ENCODE results near the gene VPS4A. TPM values are rescaled to one million over a fixed set of nuclear protein-coding genes. Genes with fewer than 3 reads are reported as not detected.
A peak's percentile ranks its signal among the peaks of the same experiment; 100 is the strongest.

VPS4A gene
- total RNA-seq, 1 donor from 2014 or later: 24.8 TPM

DNA sequence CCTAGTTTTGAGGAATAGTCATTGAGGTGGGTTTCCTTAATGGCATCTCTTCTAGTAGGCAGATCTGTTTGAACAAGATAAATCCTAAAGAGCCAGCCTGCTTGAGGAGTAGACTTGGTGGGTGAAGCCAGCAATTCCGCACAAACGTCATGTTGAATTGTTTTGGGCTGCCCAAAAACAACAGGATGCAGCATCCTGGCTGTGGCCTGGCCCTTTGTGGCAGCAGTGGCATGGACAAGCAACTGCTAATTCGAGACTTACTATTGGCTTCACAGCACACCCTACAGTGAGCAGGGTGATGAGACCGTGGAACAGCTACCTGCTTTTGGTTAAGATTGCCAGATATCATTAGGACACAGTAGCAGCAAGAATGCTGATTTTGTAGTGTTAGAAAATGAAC is 9.3 kb upstream of the VPS4A start:
- intact Hi-C loops (cut with DNase I): no loop called here
- DNase-seq (ENCODE audit: low spot score) (no peak), ATAC-seq (no peak)

DNA sequence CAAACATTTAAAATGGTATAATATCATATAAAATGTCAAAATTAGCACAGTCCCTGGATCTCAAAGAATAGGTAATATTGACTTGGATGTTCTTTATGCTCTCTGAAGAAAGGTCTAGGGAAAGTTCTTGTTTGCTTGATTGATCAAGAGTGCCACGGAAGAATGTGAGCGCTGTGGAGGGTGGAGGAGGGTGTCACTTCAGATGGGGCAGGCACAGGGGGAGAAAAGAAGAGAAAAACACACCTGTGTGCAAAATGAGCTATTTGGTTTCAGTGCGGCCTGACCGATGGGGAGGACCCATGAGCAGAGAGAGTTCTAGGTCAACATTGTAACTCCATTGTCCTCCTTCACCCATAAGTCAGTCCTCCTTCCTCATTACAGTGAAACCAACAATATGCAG is 8.8 kb upstream of the VPS4A start:
- intact Hi-C loops (cut with DNase I): no loop called here
- ATAC-seq (no peak), DNase-seq (ENCODE audit: low spot score) (no peak)

GRCh38 chr16:69306031-69306430 is 5.1 kb upstream of the VPS4A start:
- ATAC-seq: no peak
- intact Hi-C loops (cut with DNase I): no loop called here

DNA sequence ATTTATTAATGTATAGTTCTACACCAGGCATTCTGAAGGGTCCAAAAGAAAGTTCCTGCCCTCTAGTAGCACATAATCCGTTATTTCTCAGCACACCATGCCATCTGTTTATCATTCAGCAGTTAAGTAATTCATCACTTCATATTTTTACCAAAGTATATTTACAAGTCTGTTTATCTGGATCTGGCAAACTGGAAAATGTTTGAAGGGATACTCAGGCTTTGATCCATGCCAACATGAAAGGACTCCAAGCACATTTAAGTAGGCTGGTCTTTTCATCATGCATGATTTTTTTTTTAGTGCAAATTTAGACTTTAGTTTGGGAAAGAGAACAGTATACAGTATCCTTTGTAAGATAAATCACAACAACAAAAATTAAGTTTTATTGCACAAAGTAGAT is 4.1 kb upstream of the VPS4A start:
- intact Hi-C loops (cut with DNase I): no loop called here
- ATAC-seq (no peak), DNase-seq (ENCODE audit: low spot score) (no peak)

More at GRCh38 chr16:69306031-69306430, 5.1 kb upstream of the VPS4A start:
- no peak for DNase-seq (ENCODE audit: low spot score)

- DNase-seq (ENCODE audit: low spot score) (no peak), ATAC-seq (no peak)
- intact Hi-C loops (cut with DNase I): no loop called here
These were observed 3.3 kb upstream of the VPS4A start for GRCh38 chr16:69307856-69308255.

DNA sequence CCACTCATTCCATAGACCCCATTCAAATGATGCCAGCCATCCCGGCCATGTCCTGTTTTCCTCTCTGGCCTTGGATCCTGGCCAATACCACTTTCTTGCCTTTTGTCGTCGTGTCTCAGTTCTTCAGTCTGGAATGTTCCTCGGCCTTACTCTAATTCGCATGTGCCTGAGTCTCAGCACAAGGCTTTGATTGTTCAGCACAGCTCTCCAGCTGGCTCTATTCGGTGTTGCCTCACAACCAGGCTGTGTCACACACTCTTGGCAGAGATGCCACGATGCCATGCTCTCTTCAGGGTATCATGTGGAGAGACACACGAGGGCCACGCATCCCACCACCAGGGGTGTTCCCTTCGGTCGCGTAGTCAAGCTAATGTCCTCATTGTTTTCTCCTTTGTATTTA is 1.8 kb upstream of the VPS4A start:
- peak; percentile 17 for ATAC-seq
- DNase-seq (ENCODE audit: low spot score): no peak
- intact Hi-C loops (cut with DNase I): no loop called here

DNA sequence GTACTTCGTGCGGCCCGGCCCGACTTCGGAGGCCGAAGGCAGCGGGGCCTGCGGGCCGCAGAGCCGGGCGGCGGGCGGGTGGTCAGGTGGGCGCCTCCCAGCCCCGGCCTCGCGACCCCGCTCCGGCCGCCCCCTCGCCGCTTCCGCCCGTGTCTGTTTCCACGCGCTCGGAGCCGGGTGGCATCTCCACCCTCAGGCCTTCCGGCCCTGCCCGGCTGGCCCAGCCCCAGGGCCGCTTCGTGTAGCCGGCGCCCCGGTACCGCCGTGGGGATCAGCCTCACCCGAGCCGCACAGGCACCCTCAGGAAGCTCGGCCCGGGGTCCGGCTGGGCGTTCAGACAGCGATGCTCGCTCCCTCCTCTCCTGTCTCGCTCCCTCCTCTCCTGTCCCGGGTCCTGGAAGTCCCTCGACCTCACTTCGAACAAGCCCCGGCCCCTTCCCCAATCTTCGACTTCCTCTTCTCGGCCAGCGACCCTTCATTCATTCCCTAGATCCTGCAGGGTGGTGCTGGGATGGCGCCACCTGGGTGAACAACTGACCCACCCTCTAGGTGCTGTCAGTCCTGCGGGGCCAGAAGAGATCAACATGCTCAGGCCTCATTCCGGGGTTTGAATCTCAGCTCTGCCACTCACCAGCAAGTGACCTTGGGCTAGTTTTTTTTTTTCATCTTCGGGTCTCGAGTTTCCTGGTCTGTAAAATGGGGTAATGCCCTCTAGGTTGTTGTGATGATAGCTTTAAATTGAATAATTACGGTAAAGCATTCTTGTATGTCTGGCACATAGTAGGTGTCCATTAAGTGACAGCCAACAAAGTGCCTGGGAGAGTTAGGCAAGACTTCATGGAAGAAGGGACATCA is 610 bp downstream of the VPS4A start:
- DNase-seq (ENCODE audit: low spot score) (no peak), ATAC-seq (peak; percentile 4)
- intact Hi-C loops (cut with DNase I): no loop called here

GRCh38 chr16:69313469-69313868 is 2.3 kb downstream of the VPS4A start:
- DNase-seq (ENCODE audit: low spot score): no peak
- intact Hi-C loops (cut with DNase I): no loop called here
- ATAC-seq: no peak

GRCh38 chr16:69314534-69314933 is 3.4 kb downstream of the VPS4A start:
- intact Hi-C loops (cut with DNase I): no loop called here
- no peak for DNase-seq (ENCODE audit: low spot score)
- ATAC-seq: no peak

DNA sequence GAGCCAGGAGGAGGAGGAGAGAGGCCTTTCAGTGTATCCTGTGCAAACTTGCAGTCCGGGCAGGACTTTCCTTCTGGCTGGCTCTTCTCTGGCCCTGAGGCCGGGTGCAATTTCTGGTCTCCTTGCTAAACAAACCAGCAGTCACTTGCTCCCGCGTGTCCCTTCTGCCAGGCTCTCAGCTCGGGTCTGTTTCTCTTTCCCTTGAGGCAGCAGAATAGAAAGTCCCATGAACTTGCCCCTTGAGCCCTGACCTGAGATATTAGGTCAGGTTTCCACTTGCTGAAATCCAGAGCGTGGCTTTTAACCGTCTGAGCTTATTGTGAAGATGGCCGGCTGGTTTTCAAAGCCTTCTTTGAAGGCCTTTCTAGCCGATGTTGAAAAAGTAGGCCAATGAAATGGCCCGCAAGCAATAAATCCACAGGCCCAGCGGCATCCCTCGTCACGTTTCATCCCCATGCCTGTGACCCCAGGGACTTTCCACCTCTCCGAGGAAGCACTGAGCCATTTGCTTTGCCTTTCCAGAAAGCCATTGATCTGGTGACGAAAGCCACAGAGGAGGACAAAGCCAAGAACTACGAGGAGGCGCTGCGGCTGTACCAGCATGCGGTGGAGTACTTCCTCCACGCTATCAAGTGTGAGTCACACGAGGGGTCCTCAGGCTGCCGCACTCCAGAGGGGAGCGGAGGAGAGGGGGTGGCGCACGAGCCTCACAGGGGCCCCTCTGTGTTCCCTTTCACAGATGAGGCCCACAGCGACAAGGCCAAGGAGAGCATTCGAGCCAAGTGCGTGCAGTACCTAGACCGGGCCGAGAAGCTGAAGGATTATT is 4.5 kb downstream of the VPS4A start:
- intact Hi-C loops (cut with DNase I): no loop called here
- DNase-seq (ENCODE audit: low spot score) (no peak), ATAC-seq (no peak)

GRCh38 chr16:69316595-69317034 is 5.5 kb downstream of the VPS4A start:
- intact Hi-C loops (cut with DNase I): no loop called here
- DNase-seq (ENCODE audit: low spot score): no peak
- no peak for ATAC-seq

- no peak for DNase-seq (ENCODE audit: low spot score)
- intact Hi-C loops (cut with DNase I): no loop called here
- ATAC-seq: no peak
These were observed 7.2 kb downstream of the VPS4A start for GRCh38 chr16:69318177-69318910.

DNA sequence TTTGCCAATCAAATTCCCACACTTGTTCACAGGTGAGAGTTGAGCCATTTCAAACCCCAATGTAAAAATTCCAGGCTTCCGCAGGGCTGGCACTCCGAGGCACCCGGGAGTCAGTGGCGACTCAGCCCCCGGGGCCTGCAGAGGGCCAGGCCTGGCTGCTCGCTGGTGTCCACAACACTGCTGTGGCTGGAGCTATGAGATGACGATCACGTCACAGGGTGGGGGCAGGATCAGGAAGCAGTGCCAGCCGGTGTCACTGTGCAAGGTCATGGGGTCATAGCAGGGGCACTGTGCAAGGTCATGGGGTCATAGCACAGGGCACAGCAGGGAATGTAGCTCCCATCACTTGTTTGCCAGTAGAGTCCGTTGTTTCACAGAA is 7.8 kb downstream of the VPS4A start:
- intact Hi-C loops (cut with DNase I): no loop called here
- ATAC-seq (no peak), DNase-seq (ENCODE audit: low spot score) (no peak)

DNA sequence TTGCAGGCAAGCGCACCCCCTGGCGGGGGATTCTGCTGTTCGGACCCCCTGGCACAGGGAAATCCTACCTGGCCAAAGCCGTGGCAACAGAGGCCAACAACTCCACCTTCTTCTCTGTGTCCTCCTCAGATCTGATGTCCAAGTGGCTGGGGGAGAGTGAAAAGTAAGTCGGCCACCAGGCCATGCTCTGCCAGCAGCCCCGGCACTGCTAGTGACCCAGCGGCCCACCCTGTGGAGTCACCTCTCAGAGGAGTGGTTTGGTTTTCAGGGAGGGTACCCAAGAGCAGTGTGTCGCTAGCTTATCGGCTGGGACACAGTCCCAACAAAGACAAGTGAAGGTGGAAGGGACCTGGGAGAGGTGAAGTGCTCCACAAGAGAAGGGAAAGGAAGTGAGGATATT is 8.2 kb downstream of the VPS4A start:
- DNase-seq (ENCODE audit: low spot score) (no peak), ATAC-seq (no peak)
- intact Hi-C loops (cut with DNase I): no loop called here

GRCh38 chr16:69319826-69320739 is 8.9 kb downstream of the VPS4A start:
- intact Hi-C loops (cut with DNase I): no loop called here
- DNase-seq (ENCODE audit: low spot score) (no peak), ATAC-seq (no peak)

GRCh38 chr16:69320740-69321073 is 9.6 kb downstream of the VPS4A start:
- intact Hi-C loops (cut with DNase I): no loop called here
- ATAC-seq (no peak), DNase-seq (ENCODE audit: low spot score) (peak; percentile 39)

DNA sequence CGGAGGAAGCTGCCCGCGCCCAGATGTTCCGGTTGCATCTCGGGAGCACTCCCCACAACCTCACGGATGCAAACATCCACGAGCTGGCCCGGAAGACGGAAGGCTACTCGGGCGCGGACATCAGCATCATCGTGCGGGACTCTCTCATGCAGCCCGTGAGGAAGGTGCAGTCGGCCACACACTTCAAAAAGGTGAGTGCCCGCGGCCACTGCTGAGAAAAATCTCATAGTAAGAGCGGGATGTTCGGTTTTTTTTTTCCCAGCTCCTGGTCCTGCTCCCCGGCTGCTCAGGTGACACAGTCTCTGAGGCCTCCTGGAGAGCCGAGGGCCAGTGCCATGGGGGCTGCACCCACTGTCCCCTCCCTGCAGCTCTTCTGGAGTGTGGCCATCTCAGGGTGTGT is 9.9 kb downstream of the VPS4A start:
- ATAC-seq (no peak), DNase-seq (ENCODE audit: low spot score) (peak; percentile 53)
- intact Hi-C loops (cut with DNase I): no loop called here

- DNase-seq (ENCODE audit: low spot score) (no peak), ATAC-seq (no peak)
- intact Hi-C loops (cut with DNase I): no loop called here
These were observed 11.2 kb downstream of the VPS4A start for GRCh38 chr16:69322343-69322742.

DNA sequence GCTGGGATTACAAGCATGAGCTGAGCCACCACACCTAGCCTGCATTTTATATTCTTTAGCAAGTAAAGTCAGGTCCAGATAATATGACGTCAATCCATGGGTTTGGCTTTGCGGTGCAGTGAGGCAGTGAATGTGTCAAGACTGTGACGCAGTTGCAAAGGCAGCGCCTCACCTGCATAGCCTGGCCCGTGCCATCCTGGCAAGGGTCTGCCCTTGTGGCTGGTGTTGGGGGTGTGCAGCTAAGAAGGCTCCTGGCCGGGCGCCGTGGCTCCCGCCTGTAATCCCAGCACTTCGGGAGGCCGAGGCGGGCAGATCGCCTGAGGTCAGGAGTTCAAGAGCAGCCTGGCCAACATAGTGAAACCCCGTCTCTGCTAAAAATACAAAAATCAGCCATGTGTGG is 12.3 kb downstream of the VPS4A start:
- intact Hi-C loops (cut with DNase I): no loop called here
- DNase-seq (ENCODE audit: low spot score) (no peak), ATAC-seq (no peak)

Measured in sciatic nerve (tissue), 2 donors.